Neural progenitor cell (in vitro differentiated cells): ENCODE measurements around the gene SMU1. TPM values are rescaled to one million over a fixed set of nuclear protein-coding genes. Genes with fewer than 3 reads are reported as not detected.

ENCODE experiments used
- DNase-seq: peaks from one replicate; pipeline ENCODE4 v3.0.0-alpha.2; 2016; ENCODE audit warnings: low spot score
- H2AFZ ChIP-seq: fragments of 200-600 bp; sonication (generic); replicated peaks from 2 replicates; pipeline ENCODE4 v1.6.1; 2016; ENCODE audit warnings: antibody characterized with exemption
- H3F3A ChIP-seq: fragments of 200-600 bp; sonication (generic); 2 replicates; pipeline ENCODE4 v1.6.1; 2016; ENCODE audit warnings: antibody characterized with exemption, low read depth
- H3K27ac ChIP-seq: fragments of 200-600 bp; sonication (generic); 2 replicates; pipeline ENCODE4 v1.5.1; 2016; ENCODE audit warnings: mild to moderate bottlenecking
- H3K27me3 ChIP-seq: fragments of 200-600 bp; sonication (generic); 2 replicates; pipeline ENCODE4 v1.6.1; 2016; ENCODE audit warnings: mild to moderate bottlenecking, moderate library complexity
- H3K36me3 ChIP-seq: fragments of 200-600 bp; sonication (generic); 2 replicates; pipeline ENCODE4 v1.5.1; 2016
- H3K4me1 ChIP-seq: fragments of 200-600 bp; sonication (generic); 2 replicates; pipeline ENCODE4 v1.6.1; 2016; ENCODE audit warnings: mixed run types
- H3K4me2 ChIP-seq: fragments of 200-600 bp; sonication (generic); 2 replicates; pipeline ENCODE4 v1.6.1; 2016
- H3K4me3 ChIP-seq: fragments of 200-600 bp; sonication (generic); 2 replicates; pipeline ENCODE4 v1.5.1; 2016
- H3K79me2 ChIP-seq: fragments of 200-600 bp; sonication (generic); 2 replicates; pipeline ENCODE4 v1.6.1; 2016; ENCODE audit warnings: low read depth
- H3K9ac ChIP-seq: fragments of 200-600 bp; sonication (generic); 2 replicates; pipeline ENCODE4 v1.6.1; 2016
- H3K9me3 ChIP-seq: fragments of 200-600 bp; sonication (generic); 2 replicates; pipeline ENCODE4 v1.5.1; 2016; ENCODE audit warnings: low read depth
- H4K20me1 ChIP-seq: fragments of 200-600 bp; sonication (generic); 2 replicates; pipeline ENCODE4 v1.6.1; 2016; ENCODE audit warnings: low read depth
- H3K27ac Mint-ChIP-seq: 3 replicates; pipeline ENCODE4 v1.8.0; 2021; ENCODE audit warnings: mixed read lengths
- H3K27me3 Mint-ChIP-seq: 2 replicates; pipeline ENCODE4 v1.8.0; 2022; ENCODE audit warnings: low read depth, mild to moderate bottlenecking, inconsistent platforms, moderate library complexity, mixed read lengths; ENCODE audit not compliant: insufficient read depth
- H3K36me3 Mint-ChIP-seq: 3 replicates; pipeline ENCODE4 v1.8.0; 2021; ENCODE audit warnings: mixed read lengths
- H3K4me1 Mint-ChIP-seq: 3 replicates; pipeline ENCODE4 v1.8.0; 2021; ENCODE audit warnings: mixed read lengths
- H3K4me3 Mint-ChIP-seq: 3 replicates; pipeline ENCODE4 v1.8.0; 2021; ENCODE audit warnings: mild to moderate bottlenecking, moderate library complexity, mixed read lengths
- H3K9me3 Mint-ChIP-seq: 3 replicates; pipeline ENCODE4 v1.8.0; 2020; ENCODE audit warnings: mixed read lengths
- EZH2 ChIP-seq: fragments of 200-600 bp; sonication (generic); IDR thresholded peaks from 2 replicates; pipeline ENCODE4 v1.6.1; 2017; ENCODE audit warnings: antibody characterized with exemption, mild to moderate bottlenecking, moderate library complexity
- EZH2phosphoT487 ChIP-seq: fragments of 200-600 bp; sonication (generic); IDR thresholded peaks from 2 replicates; pipeline ENCODE4 v1.6.1; 2017; ENCODE audit warnings: antibody characterized with exemption
- total RNA-seq: library from RNA; depleted of rRNA; stranded (reverse); fragments of >200 nt; gene quantifications from 2 replicates; pipeline ENCODE4 v1.2.3, GENCODE V29; 2015; ENCODE audit warnings: low replicate concordance
- TF ChIP-seq, protein P1 (sequence below): fragments of 200-600 bp; sonication (generic); IDR thresholded peaks from 2 replicates; pipeline ENCODE4 v1.5.1; 2017; ENCODE audit warnings: antibody characterized with exemption, mild to moderate bottlenecking

SMU1 gene
- total RNA-seq, 1 donor from 2014 or later: 34.9 TPM

DNA sequence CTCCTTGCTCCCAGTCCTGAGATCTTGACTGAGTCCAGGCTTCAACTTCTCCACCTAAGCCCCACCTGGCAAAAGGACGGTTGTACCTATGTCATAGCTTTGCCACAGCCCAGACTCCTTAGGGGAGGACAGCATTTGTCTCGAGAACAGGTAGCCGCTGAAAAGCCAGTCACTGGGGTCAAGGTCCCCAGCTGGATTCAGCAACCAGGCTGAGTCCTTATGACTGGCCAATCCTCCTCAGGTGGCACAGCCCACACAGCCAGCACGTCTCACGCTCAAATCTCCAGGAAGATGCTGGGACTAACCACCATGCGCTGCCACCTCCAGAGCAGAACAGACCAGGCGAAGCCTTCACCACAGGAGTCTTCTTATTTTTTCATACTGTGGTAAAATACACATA is 27.9 kb upstream of the SMU1 start:
- DNase-seq: no peak
- peaks cover 10% of the 10 kb centered on the region for H3K4me1 ChIP-seq
- no peak for TF ChIP-seq EZH2phosphoT487
- no peak for TF ChIP-seq EZH2
- TF ChIP-seq, protein P1, sequence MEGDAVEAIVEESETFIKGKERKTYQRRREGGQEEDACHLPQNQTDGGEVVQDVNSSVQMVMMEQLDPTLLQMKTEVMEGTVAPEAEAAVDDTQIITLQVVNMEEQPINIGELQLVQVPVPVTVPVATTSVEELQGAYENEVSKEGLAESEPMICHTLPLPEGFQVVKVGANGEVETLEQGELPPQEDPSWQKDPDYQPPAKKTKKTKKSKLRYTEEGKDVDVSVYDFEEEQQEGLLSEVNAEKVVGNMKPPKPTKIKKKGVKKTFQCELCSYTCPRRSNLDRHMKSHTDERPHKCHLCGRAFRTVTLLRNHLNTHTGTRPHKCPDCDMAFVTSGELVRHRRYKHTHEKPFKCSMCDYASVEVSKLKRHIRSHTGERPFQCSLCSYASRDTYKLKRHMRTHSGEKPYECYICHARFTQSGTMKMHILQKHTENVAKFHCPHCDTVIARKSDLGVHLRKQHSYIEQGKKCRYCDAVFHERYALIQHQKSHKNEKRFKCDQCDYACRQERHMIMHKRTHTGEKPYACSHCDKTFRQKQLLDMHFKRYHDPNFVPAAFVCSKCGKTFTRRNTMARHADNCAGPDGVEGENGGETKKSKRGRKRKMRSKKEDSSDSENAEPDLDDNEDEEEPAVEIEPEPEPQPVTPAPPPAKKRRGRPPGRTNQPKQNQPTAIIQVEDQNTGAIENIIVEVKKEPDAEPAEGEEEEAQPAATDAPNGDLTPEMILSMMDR: no peak
- H3K27me3 Mint-ChIP-seq: peaks cover 2% of the 10 kb centered on the region
- no peak overlapping the region for H3K9ac ChIP-seq
- H3K4me3 ChIP-seq: no peak overlapping the region
- H3K4me1 Mint-ChIP-seq: peaks cover 6% of the 10 kb centered on the region
- no peaks in the 10 kb centered on the region for H3K36me3 ChIP-seq
- no peaks in the 10 kb centered on the region for H4K20me1 ChIP-seq
- H3K4me2 ChIP-seq: no peak overlapping the region
- no peak overlapping the region for H3K27ac Mint-ChIP-seq
- no peaks in the 10 kb centered on the region for H3F3A ChIP-seq
- no peaks in the 10 kb centered on the region for H3K36me3 Mint-ChIP-seq
- H2AFZ ChIP-seq: no peak overlapping the region
- no peak overlapping the region for H3K27ac ChIP-seq
- H3K9me3 ChIP-seq: no peaks in the 10 kb centered on the region
- no peaks in the 10 kb centered on the region for H3K79me2 ChIP-seq
- no peak overlapping the region for H3K4me3 Mint-ChIP-seq
- H3K27me3 ChIP-seq: no peaks in the 10 kb centered on the region
- H3K9me3 Mint-ChIP-seq: no peaks in the 10 kb centered on the region

DNA sequence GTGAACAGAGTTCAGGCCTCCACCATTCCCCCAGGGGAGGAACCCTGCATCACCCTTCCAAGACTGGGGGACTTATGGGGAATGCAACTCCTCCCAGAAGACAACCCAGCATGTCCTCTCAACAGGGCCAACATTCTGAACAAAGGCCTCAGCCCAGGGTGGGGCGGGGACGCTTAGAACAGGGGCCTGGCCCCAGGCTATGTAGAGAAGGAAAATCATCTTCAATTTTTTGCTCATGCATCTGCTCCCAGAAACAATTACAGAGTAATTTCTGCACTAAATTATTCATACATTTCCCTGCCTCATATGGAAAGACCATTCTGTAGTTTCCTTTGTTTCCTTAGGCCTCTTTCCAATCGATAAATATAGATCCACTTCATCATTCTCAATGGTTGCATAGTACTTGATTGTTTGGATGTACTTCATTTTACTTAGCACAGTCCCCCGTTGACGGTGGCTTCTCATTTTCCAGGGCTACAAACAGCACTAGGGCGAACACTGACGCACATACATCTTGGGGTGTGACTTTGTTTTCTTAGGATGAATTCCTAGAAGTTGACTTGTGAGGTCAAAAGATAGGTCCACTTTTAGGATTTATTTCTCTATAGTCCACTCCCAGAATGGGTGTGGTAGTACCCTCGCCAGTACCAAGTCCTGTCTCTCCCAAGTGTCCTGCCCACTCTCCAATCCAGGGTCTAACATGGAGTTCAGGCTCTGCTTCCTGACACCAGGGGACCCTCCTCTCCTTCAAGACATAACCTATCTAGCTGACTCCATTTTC is 27.2 kb upstream of the SMU1 start:
- Histone ChIP-seq H3K4me3 (no peak overlapping the region), H3K4me1 (peaks cover 10% of the 10 kb centered on the region), H3K9me3 (no peaks in the 10 kb centered on the region), H2AFZ (peak overlapping the region; percentile 6), H3K4me2 (no peak overlapping the region), H3K36me3 (no peaks in the 10 kb centered on the region), H3K9ac (no peak overlapping the region), H4K20me1 (no peaks in the 10 kb centered on the region), H3K79me2 (no peaks in the 10 kb centered on the region), H3K27me3 (no peaks in the 10 kb centered on the region), H3K27ac (no peak overlapping the region), H3F3A (no peaks in the 10 kb centered on the region)
- Mint-ChIP-seq H3K27me3 (peaks cover 2% of the 10 kb centered on the region), H3K4me1 (peaks cover 6% of the 10 kb centered on the region), H3K36me3 (no peaks in the 10 kb centered on the region), H3K9me3 (no peaks in the 10 kb centered on the region), H3K27ac (no peak overlapping the region), H3K4me3 (no peak overlapping the region)
- DNase-seq: no peak
- no peak for TF ChIP-seq EZH2phosphoT487
- TF ChIP-seq, protein P1: no peak
- no peak for TF ChIP-seq EZH2

DNA sequence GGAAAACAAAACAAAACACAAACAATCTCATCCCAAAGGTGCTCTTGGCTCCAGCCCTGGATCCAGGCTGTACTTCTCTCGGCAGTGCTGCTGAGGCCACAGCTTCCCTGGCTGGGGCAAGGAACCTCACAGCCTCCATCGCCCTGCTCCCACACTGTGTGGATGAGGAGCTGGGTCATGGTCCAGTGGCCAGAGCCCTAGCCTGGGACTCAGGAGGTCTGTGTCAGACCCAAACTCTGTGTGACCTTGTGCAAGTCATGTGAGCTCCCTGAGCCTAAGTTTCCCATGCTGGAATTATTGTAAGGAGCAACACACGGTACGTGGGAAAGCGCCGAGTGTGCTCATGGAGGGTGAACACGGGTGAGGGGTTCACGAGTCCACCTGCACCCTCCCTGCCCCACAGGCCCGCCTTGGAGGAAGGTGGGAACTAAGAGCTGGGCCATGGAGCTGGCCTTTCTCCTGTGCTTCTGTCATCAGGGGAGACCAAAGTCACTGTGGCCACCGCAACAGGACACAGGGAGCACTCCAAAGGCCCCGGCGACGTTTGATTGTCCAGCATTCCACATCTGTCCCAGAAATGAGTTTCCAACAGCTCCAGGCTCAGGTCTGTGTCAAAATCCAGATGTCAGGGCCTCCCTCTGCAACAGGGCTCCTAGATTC is 26.2 kb upstream of the SMU1 start:
- H3K27ac ChIP-seq: no peak overlapping the region
- Mint-ChIP-seq H3K27ac (no peak overlapping the region), H3K36me3 (no peaks in the 10 kb centered on the region), H3K4me3 (no peak overlapping the region), H3K4me1 (peaks cover 6% of the 10 kb centered on the region), H3K27me3 (peaks cover 4% of the 10 kb centered on the region), H3K9me3 (no peaks in the 10 kb centered on the region)
- H3K9me3 ChIP-seq: no peaks in the 10 kb centered on the region
- H3K27me3 ChIP-seq: no peaks in the 10 kb centered on the region
- H3K79me2 ChIP-seq: no peaks in the 10 kb centered on the region
- no peak overlapping the region for H3K4me2 ChIP-seq
- H3K4me1 ChIP-seq: peaks cover 10% of the 10 kb centered on the region
- no peak overlapping the region for H3K4me3 ChIP-seq
- DNase-seq: no peak
- no peak overlapping the region for H3K9ac ChIP-seq
- TF ChIP-seq EZH2 (no peak), EZH2phosphoT487 (no peak)
- TF ChIP-seq, protein P1: no peak
- no peaks in the 10 kb centered on the region for H4K20me1 ChIP-seq
- H3F3A ChIP-seq: no peaks in the 10 kb centered on the region
- H2AFZ ChIP-seq: peak overlapping the region; percentile 10
- no peaks in the 10 kb centered on the region for H3K36me3 ChIP-seq
